ENCODE measurements around the gene TMC3.
"Not testable (repeated sequence)": the region's sequence is repeated elsewhere in the genome, so short reads cannot be mapped to it uniquely, and the experiment has no call there.

The TMC3 gene

DNA sequence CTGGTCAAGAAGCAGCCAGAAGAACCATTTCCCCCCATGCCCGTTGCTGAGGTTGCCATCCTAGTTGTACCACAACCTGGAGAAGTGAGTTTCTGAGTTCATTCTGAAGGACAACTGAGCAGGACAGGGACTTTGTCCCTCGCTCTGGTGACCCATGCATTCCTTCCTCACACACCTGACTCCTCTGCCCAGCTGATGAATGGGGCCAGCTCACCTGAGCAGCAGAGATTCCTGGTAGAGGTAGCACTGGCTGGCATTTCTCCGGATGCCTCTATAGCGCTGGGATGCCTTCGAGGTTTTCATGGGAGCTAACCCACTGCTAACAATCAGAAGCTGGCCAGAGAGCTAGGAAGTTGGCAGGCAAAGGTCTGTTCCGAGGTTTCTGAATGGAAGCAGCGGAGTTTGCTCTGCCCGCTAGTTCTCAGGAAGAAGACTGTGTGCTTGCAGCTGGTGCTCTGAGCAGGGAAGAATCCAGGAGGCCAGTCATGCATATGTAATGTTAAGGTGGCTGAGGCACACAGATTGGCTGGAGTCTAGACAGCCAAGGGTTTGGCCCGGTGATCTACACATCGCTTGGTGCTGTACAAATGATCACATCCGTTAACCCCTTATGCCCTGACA lies at the start of gene TMC3:
Gene TMC3 (minus strand): TSS at position 439 of the 621 bp plus-strand sequence. CDS start 136 bp downstream, at position 303.
- Histone ChIP-seq H3K27me3 (ENCODE audit: control insufficient read depth, insufficient read depth, low read length) (no peaks in the 10 kb centered on the region), H3K9ac (ENCODE audit: low read length) (no peak within 1 kb of the TSS), H3K9me3 (ENCODE audit: control insufficient read depth, low read depth, low read length) (no peaks in the 10 kb centered on the region), H3K27ac (ENCODE audit: low read length) (no peak within 1 kb of the TSS), H3K36me3 (ENCODE audit: control insufficient read depth, low read depth, low read length) (no peaks in the 10 kb centered on the region), H3K4me1 (ENCODE audit: control insufficient read depth, low read depth, low read length) (no peaks in the 10 kb centered on the region), H3K4me3 (ENCODE audit: low read length) (no peak within 1 kb of the TSS)

DNA sequence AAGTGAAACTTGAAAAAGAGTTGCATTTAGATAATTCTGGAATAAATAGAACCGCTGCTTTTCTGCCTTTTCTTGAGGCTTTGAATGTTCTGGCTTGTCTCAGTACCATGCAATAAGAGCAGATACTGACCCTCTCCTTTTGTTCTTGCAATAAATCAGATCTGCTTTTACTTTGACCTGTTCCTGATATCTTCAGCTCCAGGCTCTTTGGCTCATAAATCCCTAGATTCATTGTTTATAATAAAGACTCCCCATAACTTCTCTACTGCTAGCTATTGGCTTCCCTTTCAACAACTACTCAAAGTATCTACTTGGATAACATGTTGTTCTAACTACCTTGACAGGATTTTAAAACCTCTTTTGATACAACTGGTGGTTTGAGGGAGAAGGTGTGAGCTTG lies 47.4 kb upstream of the TMC3 start:
- H3K4me1 ChIP-seq (ENCODE audit: control insufficient read depth, low read depth, low read length), result peaks cover 13% of the 10 kb centered on the region
- no peak overlapping the region for H3K9ac ChIP-seq (ENCODE audit: low read length)
- H3K27ac ChIP-seq (ENCODE audit: low read length), result no peak overlapping the region
- no peaks in the 10 kb centered on the region for H3K27me3 ChIP-seq (ENCODE audit: control insufficient read depth, insufficient read depth, low read length)
- no peak overlapping the region for H3K4me3 ChIP-seq (ENCODE audit: low read length)
- no peaks in the 10 kb centered on the region for H3K36me3 ChIP-seq (ENCODE audit: control insufficient read depth, low read depth, low read length)
- no peaks in the 10 kb centered on the region for H3K9me3 ChIP-seq (ENCODE audit: control insufficient read depth, low read depth, low read length)

DNA sequence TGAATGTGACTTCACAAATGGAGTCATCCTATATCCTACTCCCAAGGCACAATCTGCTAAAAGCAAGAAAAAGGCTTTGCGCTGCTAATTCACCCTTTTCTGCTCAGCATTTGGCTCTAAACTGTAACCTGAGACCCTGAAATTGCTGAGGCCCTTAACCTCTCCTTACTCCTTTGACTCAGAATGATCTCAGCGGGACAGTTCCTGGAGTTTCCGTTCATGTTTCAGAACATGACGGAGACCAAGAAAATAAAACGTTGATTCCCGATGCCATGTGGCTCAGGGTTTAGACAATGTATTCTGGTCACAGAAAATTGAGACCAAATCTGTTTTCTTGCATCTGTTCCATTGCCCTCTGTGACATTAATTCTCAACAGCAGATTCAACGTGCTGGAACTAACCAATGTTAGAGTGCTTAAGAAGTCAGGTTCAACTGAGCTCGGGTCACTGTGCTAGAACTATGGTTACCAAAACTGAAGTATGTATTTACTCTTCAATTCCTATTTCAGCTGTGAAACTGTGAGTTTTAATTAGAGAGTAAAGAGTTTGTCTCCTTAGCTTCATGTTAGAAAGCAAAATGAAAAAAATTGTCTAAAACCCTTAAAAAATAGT lies 45.4 kb upstream of the TMC3 start:
- Histone ChIP-seq H3K4me3 (ENCODE audit: low read length) (peak overlapping the region; percentile 50), H3K4me1 (ENCODE audit: control insufficient read depth, low read depth, low read length) (peaks cover 13% of the 10 kb centered on the region), H3K9me3 (ENCODE audit: control insufficient read depth, low read depth, low read length) (no peaks in the 10 kb centered on the region), H3K27me3 (ENCODE audit: control insufficient read depth, insufficient read depth, low read length) (no peaks in the 10 kb centered on the region), H3K36me3 (ENCODE audit: control insufficient read depth, low read depth, low read length) (no peaks in the 10 kb centered on the region), H3K27ac (ENCODE audit: low read length) (peak overlapping the region; percentile 55), H3K9ac (ENCODE audit: low read length) (no peak overlapping the region)

DNA sequence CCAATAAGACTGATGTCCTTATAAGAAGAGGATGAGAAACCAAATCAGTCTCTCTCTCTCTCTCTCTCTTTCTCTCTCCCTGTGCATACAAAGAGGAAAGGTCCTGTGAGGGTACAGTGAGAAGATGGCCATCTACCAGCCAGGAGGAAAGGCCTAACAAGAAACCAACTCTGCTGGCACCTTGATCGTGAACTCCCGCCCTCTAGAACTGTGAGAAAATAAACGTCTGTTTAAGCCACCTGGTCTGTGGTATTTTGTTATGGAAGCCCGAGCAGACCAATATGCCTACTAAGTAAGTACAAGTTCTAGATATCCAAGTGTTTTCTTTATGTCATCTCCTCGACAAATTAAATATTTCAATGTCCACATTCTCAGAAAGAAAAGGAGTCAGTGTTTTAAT lies 44.9 kb upstream of the TMC3 start:
- Histone ChIP-seq H3K4me3 (ENCODE audit: low read length) (peak overlapping the region; percentile 50), H3K9ac (ENCODE audit: low read length) (no peak overlapping the region), H3K27ac (ENCODE audit: low read length) (no peak overlapping the region), H3K9me3 (ENCODE audit: control insufficient read depth, low read depth, low read length) (no peaks in the 10 kb centered on the region), H3K36me3 (ENCODE audit: control insufficient read depth, low read depth, low read length) (no peaks in the 10 kb centered on the region), H3K27me3 (ENCODE audit: control insufficient read depth, insufficient read depth, low read length) (no peaks in the 10 kb centered on the region), H3K4me1 (ENCODE audit: control insufficient read depth, low read depth, low read length) (peaks cover 13% of the 10 kb centered on the region)

DNA sequence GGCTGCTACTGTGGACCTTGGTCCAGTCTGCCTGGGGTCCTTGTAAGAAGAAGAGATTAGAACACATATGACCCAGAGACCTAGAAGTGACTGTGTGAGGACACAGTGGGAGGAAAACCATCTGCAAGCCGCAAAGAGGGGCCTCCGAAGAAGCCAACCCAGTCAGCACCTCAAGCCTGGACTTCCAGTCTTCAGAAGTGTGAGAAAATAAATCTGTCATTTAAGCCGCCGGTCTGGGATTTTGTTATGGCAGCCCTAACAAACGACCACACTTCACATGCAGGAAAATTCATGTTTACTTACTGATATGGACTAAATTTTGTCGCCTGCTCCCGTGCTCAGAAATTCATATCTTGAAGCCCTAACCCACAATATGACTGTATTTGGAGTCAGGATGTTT lies 44.4 kb upstream of the TMC3 start:
- Histone ChIP-seq H3K9me3 (ENCODE audit: control insufficient read depth, low read depth, low read length) (no peaks in the 10 kb centered on the region), H3K27me3 (ENCODE audit: control insufficient read depth, insufficient read depth, low read length) (no peaks in the 10 kb centered on the region), H3K36me3 (ENCODE audit: control insufficient read depth, low read depth, low read length) (no peaks in the 10 kb centered on the region), H3K4me3 (ENCODE audit: low read length) (no peak overlapping the region), H3K4me1 (ENCODE audit: control insufficient read depth, low read depth, low read length) (peaks cover 13% of the 10 kb centered on the region), H3K27ac (ENCODE audit: low read length) (no peak overlapping the region), H3K9ac (ENCODE audit: low read length) (no peak overlapping the region)

DNA sequence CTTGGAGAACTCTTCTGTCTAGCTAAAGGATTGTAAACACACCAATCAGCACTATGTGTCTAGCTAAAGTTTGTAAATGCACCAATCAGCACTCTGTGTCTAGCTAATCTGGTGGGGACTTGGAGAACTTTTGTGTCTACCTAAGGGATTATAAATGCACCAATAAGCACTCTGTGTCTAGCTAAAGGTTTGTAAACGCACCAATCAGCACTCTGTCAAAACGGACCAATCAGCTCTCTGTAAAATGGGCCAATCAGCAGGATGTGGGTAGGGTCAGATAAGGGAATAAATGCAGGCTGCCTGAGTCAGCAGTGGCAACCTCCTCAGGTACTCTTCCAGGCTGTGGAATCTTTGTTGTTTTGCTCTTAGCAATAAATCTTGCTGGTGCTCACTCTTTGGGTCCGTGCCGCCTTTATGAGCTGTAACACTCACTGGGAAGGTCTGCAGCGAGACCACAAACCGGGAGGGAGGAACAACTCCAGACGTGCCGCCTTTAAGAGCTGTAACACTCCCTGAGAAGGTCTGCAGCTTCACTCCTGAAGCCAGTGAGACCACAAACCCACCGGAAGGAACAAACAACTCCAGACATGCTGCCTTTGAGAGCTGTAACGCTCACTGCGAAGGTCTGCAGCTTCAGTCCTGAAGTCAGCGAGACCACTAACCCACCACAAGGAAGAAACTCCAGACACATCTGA lies 40.4 kb upstream of the TMC3 start:
- H3K9ac ChIP-seq (ENCODE audit: low read length); H3K36me3 ChIP-seq (ENCODE audit: control insufficient read depth, low read depth, low read length); H3K27me3 ChIP-seq (ENCODE audit: control insufficient read depth, insufficient read depth, low read length); H3K27ac ChIP-seq (ENCODE audit: low read length); H3K9me3 ChIP-seq (ENCODE audit: control insufficient read depth, low read depth, low read length); H3K4me3 ChIP-seq (ENCODE audit: low read length): not testable (repeated sequence)
- peaks cover 15% of the 10 kb centered on the region for H3K4me1 ChIP-seq (ENCODE audit: control insufficient read depth, low read depth, low read length)

DNA sequence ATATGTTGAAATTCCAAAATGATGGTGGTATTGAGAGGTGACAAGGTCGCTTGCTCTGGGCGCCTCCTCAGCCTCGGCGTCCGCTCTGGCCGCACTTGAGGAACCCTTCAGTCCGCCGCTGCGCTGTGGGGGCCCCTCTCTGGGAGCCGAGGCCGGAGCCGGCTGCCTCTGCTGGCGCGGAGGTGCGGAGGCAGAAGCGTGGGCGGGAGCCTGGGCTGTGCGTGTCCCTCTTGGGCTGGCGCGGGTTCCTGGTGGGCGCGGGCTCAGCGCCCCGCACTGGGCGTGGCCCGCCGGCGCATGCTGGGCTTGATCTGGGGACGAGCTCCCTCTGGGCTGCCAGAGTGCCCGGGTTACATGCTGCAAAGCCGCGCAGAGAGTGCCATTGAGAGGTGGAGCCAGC lies 39.8 kb upstream of the TMC3 start:
- H3K4me3 ChIP-seq (ENCODE audit: low read length), result no peak overlapping the region
- H3K27ac ChIP-seq (ENCODE audit: low read length), result no peak overlapping the region
- no peaks in the 10 kb centered on the region for H3K27me3 ChIP-seq (ENCODE audit: control insufficient read depth, insufficient read depth, low read length)
- H3K36me3 ChIP-seq (ENCODE audit: control insufficient read depth, low read depth, low read length), result no peaks in the 10 kb centered on the region
- no peaks in the 10 kb centered on the region for H3K9me3 ChIP-seq (ENCODE audit: control insufficient read depth, low read depth, low read length)
- no peak overlapping the region for H3K9ac ChIP-seq (ENCODE audit: low read length)
- H3K4me1 ChIP-seq (ENCODE audit: control insufficient read depth, low read depth, low read length), result peaks cover 9% of the 10 kb centered on the region

DNA sequence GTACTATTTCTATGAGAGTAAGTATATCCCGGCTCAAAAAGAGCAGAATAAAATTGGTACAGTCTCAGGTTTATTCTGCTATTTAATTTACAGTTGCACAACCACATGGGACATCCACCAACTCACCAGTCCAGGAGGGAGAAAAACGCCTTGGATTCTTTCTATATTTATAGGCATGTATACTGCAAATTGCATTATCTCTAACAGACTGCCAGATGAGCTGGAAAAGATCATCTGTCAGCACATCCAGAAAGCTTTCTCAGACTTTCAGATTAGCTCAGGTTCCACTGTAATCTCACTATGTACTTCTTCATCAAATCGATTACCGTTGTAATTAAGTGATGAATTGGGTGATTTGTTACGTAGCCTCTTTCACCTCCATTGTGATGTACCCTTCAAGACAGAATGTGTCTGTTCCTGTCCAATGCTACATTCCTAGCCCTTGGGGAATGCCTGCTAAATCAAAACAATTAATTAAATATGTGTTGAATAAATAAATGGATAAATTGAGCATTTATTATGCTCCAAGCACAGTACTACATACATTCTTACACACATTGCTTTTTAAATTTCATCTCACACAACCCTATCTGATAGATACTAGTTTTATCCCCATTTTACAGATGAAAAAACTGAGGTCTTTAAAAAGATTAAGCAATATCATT lies 38.1 kb upstream of the TMC3 start:
- H3K9ac ChIP-seq (ENCODE audit: low read length), result no peak overlapping the region
- no peaks in the 10 kb centered on the region for H3K36me3 ChIP-seq (ENCODE audit: control insufficient read depth, low read depth, low read length)
- no peaks in the 10 kb centered on the region for H3K9me3 ChIP-seq (ENCODE audit: control insufficient read depth, low read depth, low read length)
- no peaks in the 10 kb centered on the region for H3K27me3 ChIP-seq (ENCODE audit: control insufficient read depth, insufficient read depth, low read length)
- H3K27ac ChIP-seq (ENCODE audit: low read length), result no peak overlapping the region
- H3K4me3 ChIP-seq (ENCODE audit: low read length), result no peak overlapping the region
- peaks cover 6% of the 10 kb centered on the region for H3K4me1 ChIP-seq (ENCODE audit: control insufficient read depth, low read depth, low read length)

DNA sequence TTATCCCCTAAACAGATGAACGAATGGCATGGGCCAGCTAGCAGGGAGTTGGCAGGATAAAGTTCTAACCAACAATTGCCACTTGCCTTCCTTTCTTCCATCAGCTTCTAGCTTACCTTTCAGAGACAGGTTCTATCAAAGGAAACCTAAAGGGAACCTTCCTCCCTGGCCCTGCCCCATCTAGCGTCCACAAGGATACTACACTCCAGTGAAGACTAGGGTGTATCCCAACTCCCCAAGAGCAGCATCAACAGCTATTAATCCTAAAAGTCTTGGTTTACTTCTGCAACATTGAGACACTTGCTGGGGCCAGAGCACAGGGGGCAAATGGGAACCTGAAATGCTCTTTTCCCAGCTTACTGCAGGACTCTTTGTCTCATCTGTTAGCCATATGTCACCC lies 37.0 kb upstream of the TMC3 start:
- H3K4me1 ChIP-seq (ENCODE audit: control insufficient read depth, low read depth, low read length), result peaks cover 6% of the 10 kb centered on the region
- H3K4me3 ChIP-seq (ENCODE audit: low read length), result no peak overlapping the region

DNA sequence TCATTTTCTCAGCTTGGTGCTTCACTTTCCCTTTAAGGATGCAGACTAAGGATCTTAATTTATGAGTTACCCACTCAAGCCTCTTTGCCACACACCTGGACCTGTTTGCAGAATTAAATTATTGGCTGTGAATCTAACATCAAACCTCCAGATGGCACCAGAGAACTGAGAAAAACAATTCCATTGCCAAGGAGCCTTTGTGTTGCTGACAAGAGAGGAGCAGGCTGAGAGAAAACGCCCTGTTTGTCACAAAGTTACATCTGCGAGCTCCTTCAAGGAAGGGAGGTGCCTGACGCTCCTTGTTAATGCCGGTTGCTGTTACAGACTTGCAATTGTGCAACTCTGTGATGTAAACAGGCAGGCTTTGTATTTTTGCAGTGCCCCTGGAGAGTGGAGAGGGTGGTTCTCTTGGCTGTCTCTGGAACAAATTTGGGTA lies 36.3 kb upstream of the TMC3 start:
- H3K9me3 ChIP-seq (ENCODE audit: control insufficient read depth, low read depth, low read length), result no peaks in the 10 kb centered on the region
- no peak overlapping the region for H3K27ac ChIP-seq (ENCODE audit: low read length)
- no peak overlapping the region for H3K9ac ChIP-seq (ENCODE audit: low read length)
- no peaks in the 10 kb centered on the region for H3K36me3 ChIP-seq (ENCODE audit: control insufficient read depth, low read depth, low read length)
- no peak overlapping the region for H3K4me3 ChIP-seq (ENCODE audit: low read length)
- H3K27me3 ChIP-seq (ENCODE audit: control insufficient read depth, insufficient read depth, low read length), result no peaks in the 10 kb centered on the region
- H3K4me1 ChIP-seq (ENCODE audit: control insufficient read depth, low read depth, low read length), result peaks cover 6% of the 10 kb centered on the region

More for the DNA sequence above, 37.0 kb upstream of the TMC3 start:
- Histone ChIP-seq H3K9me3 (ENCODE audit: control insufficient read depth, low read depth, low read length) (no peaks in the 10 kb centered on the region), H3K9ac (ENCODE audit: low read length) (no peak overlapping the region), H3K27me3 (ENCODE audit: control insufficient read depth, insufficient read depth, low read length) (no peaks in the 10 kb centered on the region), H3K27ac (ENCODE audit: low read length) (no peak overlapping the region), H3K36me3 (ENCODE audit: control insufficient read depth, low read depth, low read length) (no peaks in the 10 kb centered on the region)

DNA sequence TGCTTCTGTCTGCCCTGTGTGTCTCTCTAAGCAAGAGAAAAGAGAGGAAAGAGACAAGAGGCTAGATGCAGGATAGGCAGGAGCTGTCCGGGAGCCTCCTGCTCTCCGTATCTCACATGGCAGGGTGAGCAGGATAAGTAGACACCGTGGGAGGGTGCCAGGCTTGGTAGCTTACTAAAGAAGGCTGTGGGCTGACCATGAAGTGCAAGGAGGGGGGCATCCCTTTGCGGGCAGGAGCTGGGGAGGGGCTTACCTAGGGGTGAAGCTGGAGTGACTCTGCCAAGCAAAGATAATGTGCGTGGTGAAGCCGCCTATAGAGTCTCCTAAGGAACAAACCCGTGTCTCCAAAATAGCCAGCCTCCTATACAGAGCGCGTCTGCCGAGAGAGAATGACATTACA lies 33.7 kb upstream of the TMC3 start:
- Histone ChIP-seq H3K27me3 (ENCODE audit: control insufficient read depth, insufficient read depth, low read length) (no peaks in the 10 kb centered on the region), H3K27ac (ENCODE audit: low read length) (no peak overlapping the region), H3K4me3 (ENCODE audit: low read length) (no peak overlapping the region), H3K9me3 (ENCODE audit: control insufficient read depth, low read depth, low read length) (no peaks in the 10 kb centered on the region), H3K36me3 (ENCODE audit: control insufficient read depth, low read depth, low read length) (no peaks in the 10 kb centered on the region), H3K9ac (ENCODE audit: low read length) (no peak overlapping the region), H3K4me1 (ENCODE audit: control insufficient read depth, low read depth, low read length) (peaks cover 6% of the 10 kb centered on the region)
